ENCODE data around the gene FAU.

Gene FAU

GRCh38 chr11:65072631-65072966 lies 49.3 kb downstream of the FAU start:
- no peak for FAIRE-seq

GRCh38 chr11:65071907-65072630 lies 49.9 kb downstream of the FAU start:
- FAIRE-seq: no peak
